ENCODE data around the gene MDH2. TPM values are rescaled to one million over a fixed set of nuclear protein-coding genes. Genes with fewer than 3 reads are reported as not detected.
"Not testable (repeated sequence)": the region's sequence is repeated elsewhere in the genome, so short reads cannot be mapped to it uniquely, and the experiment has no call there.

MDH2 gene
- total RNA-seq, 2 donors from 2014 or later = 73.6 to 77.0 TPM

- no peaks in the 10 kb centered on the region for H3K27me3 Mint-ChIP-seq
- no peak overlapping the region for H3K27ac Mint-ChIP-seq
Measured at GRCh38 chr7:76020031-76020714, 27.7 kb upstream of the MDH2 start.

GRCh38 chr7:76022026-76022780 is 25.7 kb upstream of the MDH2 start:
- H3K9me3 ChIP-seq (ENCODE audit: control insufficient read depth, low read length, poor library complexity, severe bottlenecking) = no peaks in the 10 kb centered on the region
- no peak overlapping the region for H3K4me3 Mint-ChIP-seq
- ATAC-seq (no peak), DNase-seq (no peak)
- peaks cover 7% of the 10 kb centered on the region for H3K4me1 Mint-ChIP-seq
- H3K27me3 Mint-ChIP-seq = no peaks in the 10 kb centered on the region
- no peak overlapping the region for H3K27ac Mint-ChIP-seq
- peaks cover 9% of the 10 kb centered on the region for H3K36me3 Mint-ChIP-seq (ENCODE audit: low read depth)

More at GRCh38 chr7:76020031-76020714, 27.7 kb upstream of the MDH2 start:
- DNase-seq (peak; percentile 48 to 61 (median 48)), ATAC-seq (peak; percentile 73)
- Mint-ChIP-seq H3K4me1 (peaks cover 7% of the 10 kb centered on the region), H3K36me3 (ENCODE audit: low read depth) (peaks cover 10% of the 10 kb centered on the region), H3K4me3 (no peak overlapping the region)
- no peaks in the 10 kb centered on the region for H3K9me3 ChIP-seq (ENCODE audit: control insufficient read depth, low read length, poor library complexity, severe bottlenecking)

GRCh38 chr7:76023002-76023401 is 24.9 kb upstream of the MDH2 start:
- Mint-ChIP-seq H3K4me3 (no peak overlapping the region), H3K36me3 (ENCODE audit: low read depth) (peaks cover 8% of the 10 kb centered on the region), H3K4me1 (peaks cover 7% of the 10 kb centered on the region), H3K27ac (no peak overlapping the region), H3K27me3 (no peaks in the 10 kb centered on the region)
- no peaks in the 10 kb centered on the region for H3K9me3 ChIP-seq (ENCODE audit: control insufficient read depth, low read length, poor library complexity, severe bottlenecking)
- no peak for ATAC-seq
- DNase-seq = no peak

- H3K4me3 Mint-ChIP-seq; DNase-seq; H3K27ac Mint-ChIP-seq; H3K27me3 Mint-ChIP-seq; H3K9me3 ChIP-seq (ENCODE audit: control insufficient read depth, low read length, poor library complexity, severe bottlenecking); ATAC-seq; H3K36me3 Mint-ChIP-seq (ENCODE audit: low read depth); H3K4me1 Mint-ChIP-seq: not testable (repeated sequence)
Measured at GRCh38 chr7:76029682-76030081, 18.2 kb upstream of the MDH2 start.

GRCh38 chr7:76031964-76032363 is 15.9 kb upstream of the MDH2 start:
- H3K9me3 ChIP-seq (ENCODE audit: control insufficient read depth, low read length, poor library complexity, severe bottlenecking) = no peaks in the 10 kb centered on the region
- H3K27ac Mint-ChIP-seq = no peak overlapping the region
- peaks cover 4% of the 10 kb centered on the region for H3K4me1 Mint-ChIP-seq
- no peak overlapping the region for H3K4me3 Mint-ChIP-seq
- no peaks in the 10 kb centered on the region for H3K27me3 Mint-ChIP-seq
- no peak for DNase-seq
- no peaks in the 10 kb centered on the region for H3K36me3 Mint-ChIP-seq (ENCODE audit: low read depth)
- ATAC-seq = no peak

GRCh38 chr7:76037310-76037709 is 10.6 kb upstream of the MDH2 start:
- no peak overlapping the region for H3K4me3 Mint-ChIP-seq
- H3K4me1 Mint-ChIP-seq = peaks cover 4% of the 10 kb centered on the region
- H3K36me3 Mint-ChIP-seq (ENCODE audit: low read depth) = peaks cover 3% of the 10 kb centered on the region
- no peaks in the 10 kb centered on the region for H3K27me3 Mint-ChIP-seq
- H3K27ac Mint-ChIP-seq = no peak overlapping the region
- DNase-seq (no peak), ATAC-seq (no peak)
- no peaks in the 10 kb centered on the region for H3K9me3 ChIP-seq (ENCODE audit: control insufficient read depth, low read length, poor library complexity, severe bottlenecking)

- no peak overlapping the region for H3K4me3 Mint-ChIP-seq
- H3K36me3 Mint-ChIP-seq (ENCODE audit: low read depth) = peaks cover 3% of the 10 kb centered on the region
- H3K27ac Mint-ChIP-seq = no peak overlapping the region
- peaks cover 4% of the 10 kb centered on the region for H3K4me1 Mint-ChIP-seq
- no peaks in the 10 kb centered on the region for H3K27me3 Mint-ChIP-seq
- ATAC-seq (no peak), DNase-seq (no peak)
- no peaks in the 10 kb centered on the region for H3K9me3 ChIP-seq (ENCODE audit: control insufficient read depth, low read length, poor library complexity, severe bottlenecking)
Measured at GRCh38 chr7:76040126-76040525, 7.8 kb upstream of the MDH2 start.

GRCh38 chr7:76044375-76044865 is 3.5 kb upstream of the MDH2 start:
- DNase-seq = no peak
- Mint-ChIP-seq H3K4me3 (no peak overlapping the region), H3K27me3 (no peaks in the 10 kb centered on the region), H3K36me3 (ENCODE audit: low read depth) (peaks cover 3% of the 10 kb centered on the region), H3K27ac (no peak overlapping the region), H3K4me1 (peaks cover 12% of the 10 kb centered on the region)
- ATAC-seq = no peak
- no peaks in the 10 kb centered on the region for H3K9me3 ChIP-seq (ENCODE audit: control insufficient read depth, low read length, poor library complexity, severe bottlenecking)

- peaks cover 29% of the 10 kb centered on the region for H3K4me1 Mint-ChIP-seq
Measured at GRCh38 chr7:76047305-76047810, 548 bp upstream of the MDH2 start.

GRCh38 chr7:76048668-76048988 is 722 bp downstream of the MDH2 start:
- H3K27ac Mint-ChIP-seq = peak overlapping the region; percentile 92
- H3K4me1 Mint-ChIP-seq = peaks cover 35% of the 10 kb centered on the region

More at GRCh38 chr7:76047305-76047810, 548 bp upstream of the MDH2 start:
- H3K9me3 ChIP-seq (ENCODE audit: control insufficient read depth, low read length, poor library complexity, severe bottlenecking) = no peaks in the 10 kb centered on the region
- Mint-ChIP-seq H3K27me3 (no peaks in the 10 kb centered on the region), H3K36me3 (ENCODE audit: low read depth) (peaks cover 4% of the 10 kb centered on the region), H3K4me3 (peak overlapping the region; percentile 97), H3K27ac (peak overlapping the region; percentile 92)
- no peak for ATAC-seq
- DNase-seq = no peak

GRCh38 chr7:76049295-76049694 is 1.4 kb downstream of the MDH2 start:
- Mint-ChIP-seq H3K27ac (no peak overlapping the region), H3K4me3 (no peak overlapping the region), H3K36me3 (ENCODE audit: low read depth) (peaks cover 4% of the 10 kb centered on the region), H3K27me3 (no peaks in the 10 kb centered on the region), H3K4me1 (peaks cover 36% of the 10 kb centered on the region)
- DNase-seq = no peak
- ATAC-seq = no peak
- H3K9me3 ChIP-seq (ENCODE audit: control insufficient read depth, low read length, poor library complexity, severe bottlenecking) = no peaks in the 10 kb centered on the region

More at GRCh38 chr7:76048668-76048988, 722 bp downstream of the MDH2 start:
- peak overlapping the region; percentile 97 for H3K4me3 Mint-ChIP-seq
- ATAC-seq (peak; percentile 36), DNase-seq (no peak)
- no peaks in the 10 kb centered on the region for H3K27me3 Mint-ChIP-seq
- peaks cover 4% of the 10 kb centered on the region for H3K36me3 Mint-ChIP-seq (ENCODE audit: low read depth)
- H3K9me3 ChIP-seq (ENCODE audit: control insufficient read depth, low read length, poor library complexity, severe bottlenecking) = no peaks in the 10 kb centered on the region

GRCh38 chr7:76050545-76050944 is 2.6 kb downstream of the MDH2 start:
- ATAC-seq (no peak), DNase-seq (no peak)
- Mint-ChIP-seq H3K27me3 (no peaks in the 10 kb centered on the region), H3K4me1 (peaks cover 32% of the 10 kb centered on the region), H3K27ac (peak overlapping the region; percentile 77), H3K4me3 (no peak overlapping the region), H3K36me3 (ENCODE audit: low read depth) (peaks cover 4% of the 10 kb centered on the region)
- no peaks in the 10 kb centered on the region for H3K9me3 ChIP-seq (ENCODE audit: control insufficient read depth, low read length, poor library complexity, severe bottlenecking)

- H3K36me3 Mint-ChIP-seq (ENCODE audit: low read depth) = peaks cover 4% of the 10 kb centered on the region
- no peak overlapping the region for H3K27ac Mint-ChIP-seq
- H3K4me1 Mint-ChIP-seq = peaks cover 32% of the 10 kb centered on the region
- H3K27me3 Mint-ChIP-seq = no peaks in the 10 kb centered on the region
- no peaks in the 10 kb centered on the region for H3K9me3 ChIP-seq (ENCODE audit: control insufficient read depth, low read length, poor library complexity, severe bottlenecking)
- no peak overlapping the region for H3K4me3 Mint-ChIP-seq
- ATAC-seq = peak; percentile 20
- DNase-seq = no peak
Measured at GRCh38 chr7:76051840-76052239, 3.9 kb downstream of the MDH2 start.
